Measurements from ENCODE around the gene KCNJ10.

The KCNJ10 gene

DNA sequence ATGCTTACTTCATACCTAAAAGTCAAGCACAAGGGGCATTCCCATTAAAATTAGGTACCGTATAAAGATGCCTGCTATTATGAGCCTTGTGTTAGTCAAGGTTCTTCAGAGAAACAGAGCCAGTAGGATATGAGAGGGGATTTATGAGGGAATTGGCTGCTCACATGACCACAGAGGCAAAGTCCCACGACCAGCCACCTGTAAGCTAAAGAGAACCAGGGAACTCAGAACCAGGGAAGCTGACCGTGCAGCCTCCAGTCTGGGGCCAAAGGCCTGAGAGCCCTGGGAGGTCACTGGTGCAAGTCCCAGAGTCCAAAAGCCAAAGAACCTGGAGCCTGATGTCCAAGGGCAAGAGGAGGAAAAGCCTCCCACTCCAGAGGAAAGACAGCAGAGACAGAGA lies 58.2 kb downstream of the KCNJ10 start:
- Mint-ChIP-seq H3K4me3 (no peak overlapping the region), H3K4me1 (ENCODE audit: low read depth) (no peaks in the 10 kb centered on the region), H3K9me3 (ENCODE audit: low read depth) (no peaks in the 10 kb centered on the region), H3K27me3 (peaks cover 3% of the 10 kb centered on the region), H3K36me3 (no peaks in the 10 kb centered on the region), H3K27ac (no peak overlapping the region)

DNA sequence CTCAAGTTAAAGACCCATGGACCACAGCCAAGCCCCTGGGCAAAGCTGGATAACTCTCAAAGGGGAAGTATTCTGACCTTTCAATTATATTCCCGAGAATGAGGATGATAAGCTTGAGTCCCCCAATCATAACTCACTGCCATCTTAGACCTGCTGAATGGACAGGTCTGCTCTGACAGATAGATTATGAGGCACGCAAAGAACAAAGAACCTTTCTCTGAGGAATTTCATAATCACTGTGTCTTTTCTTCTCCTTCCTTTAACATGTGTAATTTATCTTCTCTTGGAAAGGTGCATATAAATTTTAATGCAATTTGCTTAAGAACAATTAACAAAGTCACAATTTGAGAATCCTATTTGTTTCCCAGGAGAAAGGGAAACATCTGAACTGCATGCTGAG lies 60.2 kb downstream of the KCNJ10 start:
- Mint-ChIP-seq H3K27ac (no peak overlapping the region), H3K9me3 (ENCODE audit: low read depth) (no peaks in the 10 kb centered on the region), H3K4me1 (ENCODE audit: low read depth) (no peaks in the 10 kb centered on the region), H3K4me3 (no peak overlapping the region), H3K27me3 (peaks cover 3% of the 10 kb centered on the region), H3K36me3 (no peaks in the 10 kb centered on the region)

DNA sequence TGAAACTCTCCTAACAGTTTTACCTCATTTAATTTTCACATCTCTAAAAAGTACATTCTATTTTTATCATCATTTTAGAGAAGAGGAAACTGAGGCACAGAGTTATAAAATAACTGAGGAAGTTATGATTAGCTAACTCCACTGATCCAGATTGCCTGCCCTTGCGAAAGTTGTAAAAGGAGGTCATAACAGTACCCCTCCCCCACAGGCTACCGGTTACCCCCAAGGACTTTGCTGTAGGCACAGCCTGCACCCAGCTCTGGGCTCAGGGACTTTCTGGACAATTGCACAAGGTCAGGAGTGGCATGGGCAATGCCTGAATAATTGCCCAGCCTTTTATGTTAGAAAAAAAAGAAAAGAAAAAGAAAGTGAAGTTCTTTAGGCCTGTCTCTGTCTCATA lies 60.9 kb downstream of the KCNJ10 start:
- H3K4me1 Mint-ChIP-seq (ENCODE audit: low read depth): no peaks in the 10 kb centered on the region
- H3K4me3 Mint-ChIP-seq: no peak overlapping the region
- no peak overlapping the region for H3K27ac Mint-ChIP-seq

DNA sequence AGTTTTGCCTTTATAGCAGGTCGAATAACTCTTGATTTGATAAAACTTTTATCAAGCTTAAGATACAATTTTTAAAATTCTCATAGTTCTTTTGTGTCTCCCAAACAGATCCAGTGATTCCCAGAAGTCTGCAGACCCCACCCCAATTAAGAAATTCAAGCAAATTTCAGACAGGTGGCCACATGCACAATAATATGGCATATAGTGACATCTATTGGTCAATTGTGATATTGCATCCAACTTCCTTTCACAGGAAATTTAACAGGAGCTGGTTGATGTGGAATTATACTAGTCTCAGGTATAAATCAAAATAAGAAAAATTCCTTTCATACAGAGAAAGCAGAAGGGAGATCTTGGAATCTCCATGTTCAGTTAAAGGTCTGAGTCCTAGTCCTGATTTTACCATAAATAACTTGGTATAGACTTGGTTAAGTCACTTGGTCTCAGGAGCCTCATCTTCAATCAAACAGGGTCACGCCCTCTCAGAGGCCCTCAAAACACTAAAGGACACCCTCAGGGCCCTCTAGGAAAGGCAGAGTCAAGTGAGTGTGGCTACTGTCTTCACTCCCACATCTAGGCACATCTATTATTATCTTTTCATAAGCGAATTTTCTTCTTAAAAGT lies 62.3 kb downstream of the KCNJ10 start:
- H3K9me3 Mint-ChIP-seq (ENCODE audit: low read depth): no peaks in the 10 kb centered on the region
- H3K27me3 Mint-ChIP-seq: peaks cover 2% of the 10 kb centered on the region
- H3K4me1 Mint-ChIP-seq (ENCODE audit: low read depth): no peaks in the 10 kb centered on the region

More for the DNA sequence above, 60.9 kb downstream of the KCNJ10 start:
- no peaks in the 10 kb centered on the region for H3K9me3 Mint-ChIP-seq (ENCODE audit: low read depth)
- peaks cover 3% of the 10 kb centered on the region for H3K27me3 Mint-ChIP-seq
- no peaks in the 10 kb centered on the region for H3K36me3 Mint-ChIP-seq

DNA sequence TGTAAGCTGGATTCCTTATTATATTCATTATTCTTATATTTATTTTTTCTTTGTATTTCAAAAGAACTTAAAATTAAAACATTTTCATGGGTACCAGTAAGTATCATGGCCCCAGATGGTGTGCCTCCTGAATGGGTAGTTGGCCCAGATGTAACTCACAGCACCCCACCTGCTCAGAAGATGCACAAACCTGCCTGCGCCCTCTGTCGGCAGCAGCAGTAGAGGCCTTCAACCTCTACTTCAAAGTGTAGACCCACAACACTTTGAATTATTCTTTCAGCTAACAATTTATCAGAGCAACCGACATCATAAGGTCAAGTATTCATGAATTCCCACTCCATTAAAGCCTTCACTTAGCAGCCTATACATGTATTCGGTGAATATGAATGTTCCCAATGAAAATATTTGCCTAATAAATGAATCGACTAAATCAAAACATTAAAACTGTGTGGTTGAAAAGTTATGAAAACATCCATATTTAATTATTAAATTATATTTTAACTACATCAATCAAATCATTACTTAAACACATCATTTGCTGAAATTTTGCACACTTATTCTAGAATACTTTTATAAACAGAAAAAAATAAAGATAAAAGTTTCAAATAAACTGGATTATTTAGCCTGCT lies 63.5 kb downstream of the KCNJ10 start:
- H3K4me1 Mint-ChIP-seq (ENCODE audit: low read depth): no peaks in the 10 kb centered on the region
- H3K27ac Mint-ChIP-seq: no peak overlapping the region
- peaks cover 2% of the 10 kb centered on the region for H3K27me3 Mint-ChIP-seq

More for the DNA sequence above, 62.3 kb downstream of the KCNJ10 start:
- Mint-ChIP-seq H3K36me3 (no peaks in the 10 kb centered on the region), H3K27ac (no peak overlapping the region), H3K4me3 (no peak overlapping the region)

DNA sequence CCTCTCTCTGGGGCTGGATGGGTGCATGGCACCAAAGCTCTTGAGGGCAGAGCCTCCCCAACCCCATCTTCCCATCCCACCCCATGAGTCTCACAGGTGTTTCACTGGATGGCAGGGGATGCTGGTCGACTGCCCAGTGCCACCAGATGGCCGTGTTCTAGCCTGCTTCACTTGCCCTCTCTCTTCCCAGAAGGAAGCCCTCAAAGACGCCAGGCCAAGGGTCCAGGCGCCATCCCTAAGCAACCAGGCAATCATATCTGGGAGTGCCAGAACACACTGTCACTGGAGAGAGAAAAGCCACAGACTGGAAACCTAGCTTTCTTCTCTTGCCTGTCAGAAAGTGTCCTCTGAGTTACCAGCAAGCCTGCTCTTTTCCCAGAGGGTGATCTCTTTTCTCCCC lies 64.9 kb downstream of the KCNJ10 start:
- Mint-ChIP-seq H3K9me3 (ENCODE audit: low read depth) (no peaks in the 10 kb centered on the region), H3K4me3 (no peak overlapping the region), H3K36me3 (no peaks in the 10 kb centered on the region), H3K27ac (no peak overlapping the region), H3K27me3 (peaks cover 2% of the 10 kb centered on the region), H3K4me1 (ENCODE audit: low read depth) (no peaks in the 10 kb centered on the region)

More for the DNA sequence above, 63.5 kb downstream of the KCNJ10 start:
- H3K36me3 Mint-ChIP-seq: no peaks in the 10 kb centered on the region
- no peaks in the 10 kb centered on the region for H3K9me3 Mint-ChIP-seq (ENCODE audit: low read depth)
- no peak overlapping the region for H3K4me3 Mint-ChIP-seq

DNA sequence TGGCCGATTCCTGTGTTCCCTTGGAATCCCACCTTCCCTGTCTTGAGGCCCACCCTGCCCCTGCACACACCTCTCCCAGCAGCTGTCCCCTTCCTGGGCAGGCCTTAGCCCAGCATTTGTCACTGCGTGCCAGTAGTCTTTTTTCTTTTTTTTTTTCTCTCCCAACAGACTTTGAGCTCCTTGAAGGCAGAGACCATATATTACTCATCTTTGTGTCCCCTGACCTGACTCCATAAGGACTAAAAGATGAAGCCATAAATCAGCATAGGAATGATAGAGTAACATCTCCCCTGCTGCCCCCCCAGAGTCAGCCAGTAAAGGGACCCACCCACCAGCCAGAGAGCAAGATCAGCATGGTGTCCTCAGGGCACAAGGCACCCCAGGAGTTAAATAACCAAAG lies 65.5 kb downstream of the KCNJ10 start:
- Mint-ChIP-seq H3K27me3 (peaks cover 2% of the 10 kb centered on the region), H3K4me1 (ENCODE audit: low read depth) (no peaks in the 10 kb centered on the region), H3K36me3 (no peaks in the 10 kb centered on the region), H3K4me3 (no peak overlapping the region), H3K27ac (no peak overlapping the region), H3K9me3 (ENCODE audit: low read depth) (no peaks in the 10 kb centered on the region)

DNA sequence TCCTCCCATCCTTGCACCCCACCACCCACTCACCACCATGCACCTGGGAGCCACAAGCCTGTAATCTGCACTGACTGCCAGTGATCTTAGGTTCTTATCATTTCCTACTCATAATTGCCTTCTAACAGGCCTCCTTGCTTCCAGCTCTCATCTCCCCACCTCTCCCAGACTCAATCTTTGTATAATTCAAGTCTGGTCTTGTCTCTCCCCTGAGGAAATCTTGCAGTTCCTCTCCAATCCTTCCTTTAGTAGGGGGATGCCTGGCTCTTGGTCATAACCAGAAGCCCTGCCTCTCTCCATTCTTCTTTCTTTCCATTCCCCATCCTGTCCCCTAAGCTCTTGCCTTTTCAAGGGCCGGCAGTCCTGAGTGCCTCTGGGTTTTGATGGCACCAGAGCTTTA lies 66.0 kb downstream of the KCNJ10 start:
- Mint-ChIP-seq H3K27me3 (peaks cover 2% of the 10 kb centered on the region), H3K36me3 (no peaks in the 10 kb centered on the region), H3K4me1 (ENCODE audit: low read depth) (no peaks in the 10 kb centered on the region), H3K27ac (no peak overlapping the region), H3K4me3 (no peak overlapping the region), H3K9me3 (ENCODE audit: low read depth) (no peaks in the 10 kb centered on the region)

DNA sequence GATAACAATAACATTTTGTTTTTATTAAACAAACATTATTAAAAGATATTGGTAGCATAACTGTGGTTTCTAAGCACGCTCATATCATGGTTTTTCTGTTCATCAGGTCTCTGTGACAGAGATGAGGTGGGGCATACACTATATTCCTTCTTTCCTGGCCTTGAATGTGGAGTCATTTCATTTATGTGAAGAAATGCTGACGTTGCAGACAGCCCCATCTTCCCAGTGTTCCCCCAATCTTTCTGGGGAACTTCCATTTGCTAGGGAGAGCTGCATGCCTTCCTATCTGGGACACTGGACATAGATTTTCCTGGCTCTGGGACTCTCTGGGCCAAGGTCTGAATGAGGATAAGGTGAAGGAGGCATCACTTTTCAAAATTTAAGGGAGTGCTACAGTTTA lies 68.5 kb downstream of the KCNJ10 start:
- Mint-ChIP-seq H3K4me1 (ENCODE audit: low read depth) (no peaks in the 10 kb centered on the region), H3K36me3 (no peaks in the 10 kb centered on the region), H3K4me3 (no peak overlapping the region), H3K27me3 (no peaks in the 10 kb centered on the region), H3K27ac (no peak overlapping the region), H3K9me3 (ENCODE audit: low read depth) (no peaks in the 10 kb centered on the region)

DNA sequence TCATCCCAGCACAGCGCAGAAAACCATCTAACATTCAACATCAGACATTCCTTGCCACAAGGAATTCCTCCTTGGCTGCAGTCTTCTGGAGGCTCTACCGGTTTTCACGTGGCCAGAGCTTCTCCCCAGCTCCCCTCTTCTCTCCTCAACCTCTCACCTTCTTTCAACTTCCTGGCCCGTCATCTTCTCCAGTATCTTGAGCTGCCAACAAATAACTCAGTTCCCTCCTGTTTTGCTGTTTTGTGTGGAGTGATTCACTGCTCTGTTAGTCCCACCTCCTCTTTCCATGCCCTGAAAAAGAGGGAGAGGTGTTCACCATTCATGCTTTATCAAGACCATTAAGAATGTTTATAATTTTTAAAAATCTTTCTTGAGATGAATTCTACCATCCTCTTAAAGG lies 70.8 kb downstream of the KCNJ10 start:
- H3K27me3 Mint-ChIP-seq: peaks cover 4% of the 10 kb centered on the region
- no peaks in the 10 kb centered on the region for H3K9me3 Mint-ChIP-seq (ENCODE audit: low read depth)
- H3K36me3 Mint-ChIP-seq: no peaks in the 10 kb centered on the region
- H3K27ac Mint-ChIP-seq: no peak overlapping the region
- H3K4me1 Mint-ChIP-seq (ENCODE audit: low read depth): no peaks in the 10 kb centered on the region
- H3K4me3 Mint-ChIP-seq: no peak overlapping the region

DNA sequence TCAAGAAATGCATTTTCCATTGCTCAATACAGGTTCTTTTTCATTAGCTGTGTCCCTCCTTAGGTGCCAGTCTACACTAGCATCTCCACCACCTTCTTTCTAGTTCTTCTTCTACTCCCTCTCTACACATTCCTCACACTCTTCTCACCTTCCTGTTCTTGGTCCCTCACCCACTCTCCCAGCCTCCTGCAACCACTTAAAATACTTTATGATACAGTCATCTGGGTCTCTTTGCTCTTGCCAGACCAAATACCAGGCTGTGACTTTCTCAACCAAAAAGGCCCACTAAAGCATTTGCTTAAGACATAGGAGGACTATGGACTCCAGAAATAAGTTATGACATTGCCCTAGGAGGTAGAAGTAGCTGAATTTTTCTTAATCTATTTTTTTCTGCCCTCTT lies 73.3 kb downstream of the KCNJ10 start:
- H3K4me3 Mint-ChIP-seq: no peak overlapping the region
- H3K4me1 Mint-ChIP-seq (ENCODE audit: low read depth): peaks cover 2% of the 10 kb centered on the region
- peaks cover 4% of the 10 kb centered on the region for H3K27me3 Mint-ChIP-seq
- H3K9me3 Mint-ChIP-seq (ENCODE audit: low read depth): no peaks in the 10 kb centered on the region
- H3K27ac Mint-ChIP-seq: no peak overlapping the region
- H3K36me3 Mint-ChIP-seq: no peaks in the 10 kb centered on the region

DNA sequence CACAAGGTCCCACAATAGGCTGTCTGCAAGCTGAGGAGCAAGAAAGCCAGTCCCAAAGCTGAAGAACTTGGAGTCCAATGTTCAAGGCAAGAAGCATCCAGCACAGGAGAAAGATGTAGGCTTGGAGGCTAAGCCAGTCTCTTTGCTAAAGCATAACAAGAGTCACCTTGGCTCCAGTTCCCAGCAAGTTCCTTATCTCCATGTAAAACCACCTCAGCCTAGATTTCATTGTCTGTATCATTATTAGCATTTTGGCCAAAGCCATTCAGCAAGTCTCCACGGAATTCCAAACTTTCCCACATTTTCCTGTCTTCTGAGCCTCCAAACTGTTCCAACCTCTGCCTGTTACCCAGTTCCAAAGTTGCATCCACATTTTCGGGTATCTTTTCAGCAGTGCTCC lies 75.1 kb downstream of the KCNJ10 start:
- H3K27ac Mint-ChIP-seq: peak overlapping the region; percentile 47
- no peaks in the 10 kb centered on the region for H3K9me3 Mint-ChIP-seq (ENCODE audit: low read depth)
- no peaks in the 10 kb centered on the region for H3K36me3 Mint-ChIP-seq
- peaks cover 3% of the 10 kb centered on the region for H3K4me1 Mint-ChIP-seq (ENCODE audit: low read depth)
- H3K27me3 Mint-ChIP-seq: peaks cover 4% of the 10 kb centered on the region
- H3K4me3 Mint-ChIP-seq: no peak overlapping the region

DNA sequence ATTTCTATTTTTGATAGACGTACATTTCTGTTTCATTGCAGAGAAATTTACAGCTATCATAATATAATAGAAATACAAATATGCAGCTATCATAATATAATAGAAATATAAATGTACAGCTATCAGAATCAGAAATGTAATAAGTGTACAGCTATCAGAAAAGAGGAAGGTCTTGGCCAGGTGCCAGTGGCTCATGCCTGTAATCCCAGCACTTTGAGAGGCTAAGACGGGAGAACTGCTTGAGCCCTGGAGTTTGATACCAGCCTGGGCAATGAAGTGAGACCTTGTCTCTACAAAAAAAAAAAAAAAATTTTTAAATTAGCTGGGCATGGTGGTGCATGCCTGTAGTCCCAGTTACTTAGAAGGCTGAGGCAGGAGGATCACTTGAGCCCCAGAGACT lies 76.0 kb downstream of the KCNJ10 start:
- Mint-ChIP-seq H3K27ac (no peak overlapping the region), H3K36me3 (no peaks in the 10 kb centered on the region), H3K4me1 (ENCODE audit: low read depth) (peaks cover 3% of the 10 kb centered on the region), H3K27me3 (peaks cover 7% of the 10 kb centered on the region), H3K9me3 (ENCODE audit: low read depth) (no peaks in the 10 kb centered on the region), H3K4me3 (no peak overlapping the region)

DNA sequence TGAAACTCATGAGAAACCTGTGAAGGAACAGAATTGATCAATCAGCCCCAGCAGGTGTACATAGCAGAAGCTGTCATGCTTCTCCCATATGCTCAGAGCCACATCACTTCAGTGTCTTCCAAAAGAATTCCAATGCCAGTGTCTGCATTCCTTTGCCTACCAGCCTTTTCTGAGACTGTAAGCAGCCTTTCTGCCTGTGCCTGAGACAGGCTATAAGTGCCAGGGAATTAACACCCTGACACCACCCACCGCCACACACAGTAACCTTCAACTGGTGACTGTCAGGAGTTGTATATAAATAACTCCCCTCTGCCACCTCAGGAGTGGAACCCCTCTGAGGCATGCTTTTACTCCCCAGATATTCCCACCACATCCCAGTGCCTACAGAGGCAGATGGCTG lies 77.8 kb downstream of the KCNJ10 start:
- Mint-ChIP-seq H3K9me3 (ENCODE audit: low read depth) (no peaks in the 10 kb centered on the region), H3K27ac (no peak overlapping the region), H3K36me3 (no peaks in the 10 kb centered on the region), H3K4me3 (no peak overlapping the region), H3K4me1 (ENCODE audit: low read depth) (peaks cover 3% of the 10 kb centered on the region), H3K27me3 (peaks cover 7% of the 10 kb centered on the region)

DNA sequence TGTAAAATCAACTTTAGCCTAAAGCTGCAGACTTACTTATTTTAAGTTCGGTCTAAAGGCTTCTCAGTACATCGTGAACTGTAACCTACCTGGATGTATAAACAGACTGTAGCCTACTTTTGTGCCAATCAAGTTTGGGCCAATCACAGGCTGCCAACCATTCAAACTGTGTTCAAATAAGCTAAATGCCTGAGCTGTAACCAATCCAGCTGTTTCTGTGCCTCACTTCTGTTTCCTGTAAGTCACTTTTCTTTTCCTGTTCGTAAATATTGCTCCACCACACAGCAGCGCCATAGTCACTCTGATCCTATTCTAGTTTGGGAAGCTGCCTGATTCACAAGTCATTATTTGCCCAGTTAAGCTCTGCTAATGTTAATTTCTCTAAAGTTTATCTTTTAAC lies 78.4 kb downstream of the KCNJ10 start:
- Mint-ChIP-seq H3K4me3 (no peak overlapping the region), H3K4me1 (ENCODE audit: low read depth) (peaks cover 3% of the 10 kb centered on the region), H3K27me3 (peaks cover 7% of the 10 kb centered on the region), H3K27ac (no peak overlapping the region), H3K36me3 (no peaks in the 10 kb centered on the region), H3K9me3 (ENCODE audit: low read depth) (no peaks in the 10 kb centered on the region)

DNA sequence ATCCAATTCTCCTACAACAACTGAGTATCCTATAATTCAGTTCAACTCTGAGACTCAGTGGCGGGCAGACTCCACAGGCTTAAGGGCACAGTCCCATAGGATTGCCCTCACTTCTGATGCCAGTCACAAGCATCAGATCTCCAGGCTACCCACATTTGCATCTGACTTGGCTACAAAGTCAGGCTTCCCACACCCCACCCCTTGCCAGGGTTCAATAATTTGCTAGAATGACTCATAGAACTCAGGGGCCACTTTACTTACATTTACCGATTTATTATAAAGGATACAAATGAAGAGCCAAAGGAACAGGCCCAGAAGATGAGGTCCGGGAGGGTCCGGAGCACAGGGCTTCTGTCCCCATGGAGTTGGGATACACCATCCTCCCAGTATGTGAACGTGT lies 80.0 kb downstream of the KCNJ10 start:
- H3K27ac Mint-ChIP-seq: no peak overlapping the region
- H3K4me1 Mint-ChIP-seq (ENCODE audit: low read depth): peaks cover 3% of the 10 kb centered on the region
- H3K4me3 Mint-ChIP-seq: no peak overlapping the region
- no peaks in the 10 kb centered on the region for H3K9me3 Mint-ChIP-seq (ENCODE audit: low read depth)
- peaks cover 3% of the 10 kb centered on the region for H3K27me3 Mint-ChIP-seq
- no peaks in the 10 kb centered on the region for H3K36me3 Mint-ChIP-seq

All from activated naive CD8-positive, alpha-beta T cell (primary cell).